GM19468 (cell line): ENCODE data around the gene ERFL.
"Not testable (repeated sequence)": the region's sequence is repeated elsewhere in the genome, so short reads cannot be mapped to it uniquely, and the experiment has no call there.

Experiments used
- ATAC-seq: cut with Tn5 transposase; IDR thresholded peaks from one replicate; pipeline ENCODE4 v1.9.1; 2021; ENCODE audit warnings: mild to moderate bottlenecking, moderate library complexity, moderate number of reproducible peaks; ENCODE audit not compliant: unreplicated experiment; ENCODE audit errors: extremely low read depth

The ERFL gene

GRCh38 chr19:41882568-41883462 lies 45.4 kb downstream of the ERFL start, which contains the start of gene ARHGEF1:
Gene ARHGEF1, plus strand, starts transcription at chr19:41883184. Its CDS starts 4,899 bp downstream, at chr19:41888083.
- ATAC-seq = no peak

- ATAC-seq = no peak
Observed at GRCh38 chr19:41880329-41880708, 47.9 kb downstream of the ERFL start.

GRCh38 chr19:41879670-41880328 lies 48.5 kb downstream of the ERFL start:
- ATAC-seq = no peak

- no peak for ATAC-seq
Observed at GRCh38 chr19:41879080-41879479, 49.2 kb downstream of the ERFL start.

GRCh38 chr19:41877916-41878905 lies 50.0 kb downstream of the ERFL start:
- no peak for ATAC-seq

GRCh38 chr19:41876847-41877832 lies 51.1 kb downstream of the ERFL start, which contains the start of gene CD79A:
Gene CD79A, plus strand, starts transcription at chr19:41877279. Its CDS starts 26 bp downstream, at chr19:41877305.
- peak; percentile 62 for ATAC-seq

- not testable (repeated sequence) for ATAC-seq
Observed at GRCh38 chr19:41875973-41876372, 52.3 kb downstream of the ERFL start.

GRCh38 chr19:41872775-41873647 lies 55.2 kb downstream of the ERFL start:
- ATAC-seq = no peak

- no peak for ATAC-seq
Observed at GRCh38 chr19:41872384-41872774, 55.9 kb downstream of the ERFL start.

- no peak for ATAC-seq
Observed at GRCh38 chr19:41871573-41872383, 56.5 kb downstream of the ERFL start.

- ATAC-seq = no peak
Observed at GRCh38 chr19:41870401-41870873, 57.8 kb downstream of the ERFL start.

GRCh38 chr19:41869374-41869955 lies 58.8 kb downstream of the ERFL start:
- ATAC-seq = no peak

- ATAC-seq = no peak
Observed at GRCh38 chr19:41868989-41869300, 59.3 kb downstream of the ERFL start.

- no peak for ATAC-seq
Observed at GRCh38 chr19:41868120-41868988, 59.9 kb downstream of the ERFL start.

- ATAC-seq = no peak
Observed at GRCh38 chr19:41866284-41866683, 62.0 kb downstream of the ERFL start.

GRCh38 chr19:41864374-41864773 lies 63.9 kb downstream of the ERFL start:
- ATAC-seq = no peak
